SH-SY5Y (cell line): ENCODE data around the gene COL18A1.

Experiments used
- GATA2 ChIP-seq: IDR thresholded peaks from 2 replicates; pipeline ENCODE4 v1.6.1; 2011; ENCODE audit warnings: mild to moderate bottlenecking, low read depth, low read length
- GATA3 ChIP-seq: IDR thresholded peaks from 2 replicates; pipeline ENCODE4 v1.6.1; 2011; ENCODE audit warnings: low read depth, mild to moderate bottlenecking, low read length, moderate library complexity

DNA sequence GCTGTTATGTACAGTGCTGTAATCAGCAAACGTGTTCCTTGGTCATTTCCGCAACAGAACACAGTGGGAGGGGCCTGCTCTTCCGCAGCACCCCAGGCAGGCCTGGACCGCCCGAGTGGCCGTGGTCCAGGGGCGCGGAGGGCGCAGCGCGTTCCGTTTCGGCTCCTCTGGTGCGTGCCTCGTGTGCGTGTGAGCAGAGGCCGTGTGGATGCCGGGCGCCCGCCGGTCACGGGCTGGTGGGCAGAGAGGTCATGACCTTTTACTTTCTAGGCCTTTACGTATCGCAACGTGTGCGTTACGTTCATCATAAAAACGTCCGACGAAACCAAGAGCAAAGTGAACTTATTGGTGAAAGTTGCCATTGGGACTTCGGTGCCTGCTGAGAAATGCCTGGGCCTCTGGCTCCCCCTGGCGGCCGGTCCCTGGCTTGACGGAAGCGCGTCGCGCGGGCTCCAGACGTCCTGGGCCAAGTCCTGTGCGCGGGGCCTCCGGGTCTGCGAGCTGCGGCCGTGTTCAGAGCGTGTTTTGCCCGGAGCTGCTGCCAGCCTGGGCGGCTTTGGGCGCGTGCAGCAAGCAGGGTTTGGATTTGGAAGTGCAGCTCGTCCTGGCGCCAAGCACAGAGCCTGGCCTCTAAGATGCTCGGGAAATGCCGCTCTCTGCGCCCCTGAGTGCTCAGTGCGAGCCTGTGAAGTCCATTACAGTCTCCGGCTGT is 34.4 kb downstream of the COL18A1 start:
- TF ChIP-seq GATA2 (no peak), GATA3 (no peak)
